DOHH2 (cell line): ENCODE data around the gene HSH2D.
"Not testable (repeated sequence)": the region's sequence is repeated elsewhere in the genome, so short reads cannot be mapped to it uniquely, and the experiment has no call there.

Experiments used
- H3F3A ChIP-seq: fragments of 200-600 bp; sonication (generic), shearing (Covaris generic); 2 replicates; pipeline ENCODE4 v1.6.0; 2016; ENCODE audit warnings: antibody characterized with exemption, mild to moderate bottlenecking; ENCODE audit not compliant: control insufficient read depth, insufficient read depth
- H3K27ac ChIP-seq: fragments of 200-600 bp; sonication (generic); 2 replicates; pipeline ENCODE4 v1.5.1; 2014; ENCODE audit warnings: low read depth, mild to moderate bottlenecking, low read length, moderate library complexity
- H3K27me3 ChIP-seq: fragments of 200-600 bp; sonication (generic); 2 replicates; pipeline ENCODE4 v1.6.1; 2014; ENCODE audit warnings: mild to moderate bottlenecking, low read length, mixed read lengths; ENCODE audit not compliant: control insufficient read depth
- H3K36me3 ChIP-seq: fragments of 200-600 bp; sonication (generic); 2 replicates; pipeline ENCODE4 v1.6.1; 2014; ENCODE audit warnings: mild to moderate bottlenecking, low read length, moderate library complexity, mixed read lengths; ENCODE audit not compliant: control insufficient read depth
- H3K4me1 ChIP-seq: fragments of 200-600 bp; sonication (generic); 2 replicates; pipeline ENCODE4 v1.6.1; 2014; ENCODE audit warnings: mild to moderate bottlenecking, low read length, mixed read lengths; ENCODE audit not compliant: control insufficient read depth
- H3K4me2 ChIP-seq: fragments of 200-600 bp; sonication (generic); 2 replicates; pipeline ENCODE4 v1.6.0; 2014; ENCODE audit warnings: mild to moderate bottlenecking, low read length, moderate library complexity
- H3K4me3 ChIP-seq: fragments of 200-600 bp; sonication (generic); 2 replicates; pipeline ENCODE4 v1.5.1; 2014; ENCODE audit warnings: mild to moderate bottlenecking, low read length, mixed read lengths
- H3K79me2 ChIP-seq: fragments of 200-600 bp; sonication (generic); 2 replicates; pipeline ENCODE4 v1.6.1; 2014; ENCODE audit warnings: mild to moderate bottlenecking, low read length, mixed read lengths; ENCODE audit not compliant: control insufficient read depth
- H3K9me2 ChIP-seq: fragments of 200-600 bp; sonication (generic); replicated peaks from 2 replicates; pipeline ENCODE4 v1.6.1; 2014; ENCODE audit warnings: mild to moderate bottlenecking, low read length, mixed read lengths; ENCODE audit not compliant: control insufficient read depth
- H3K9me3 ChIP-seq: fragments of 200-600 bp; sonication (generic); 2 replicates; pipeline ENCODE4 v1.6.1; 2014; ENCODE audit warnings: antibody characterized with exemption, low read length, mixed read lengths; ENCODE audit not compliant: control insufficient read depth, insufficient read depth
- H4K20me1 ChIP-seq: fragments of 200-600 bp; sonication (generic); 2 replicates; pipeline ENCODE4 v1.6.0; 2014; ENCODE audit warnings: low read depth, mild to moderate bottlenecking, antibody characterized with exemption, low read length, moderate library complexity; ENCODE audit not compliant: control insufficient read depth, insufficient read depth
- EZH2phosphoT487 ChIP-seq: fragments of 200-600 bp; sonication (generic); IDR thresholded peaks from 2 replicates; pipeline ENCODE4 v1.6.1; 2017; ENCODE audit warnings: borderline replicate concordance, mild to moderate bottlenecking, antibody characterized with exemption, low read length, moderate library complexity, mixed read lengths
- TF ChIP-seq, protein P1 (sequence below): fragments of 200-600 bp; sonication (generic); IDR thresholded peaks from one replicate; pipeline ENCODE4 v1.5.1; 2014; ENCODE audit warnings: antibody characterized with exemption, mild to moderate bottlenecking, low read depth, low read length; ENCODE audit not compliant: poor library complexity, severe bottlenecking

HSH2D gene

DNA sequence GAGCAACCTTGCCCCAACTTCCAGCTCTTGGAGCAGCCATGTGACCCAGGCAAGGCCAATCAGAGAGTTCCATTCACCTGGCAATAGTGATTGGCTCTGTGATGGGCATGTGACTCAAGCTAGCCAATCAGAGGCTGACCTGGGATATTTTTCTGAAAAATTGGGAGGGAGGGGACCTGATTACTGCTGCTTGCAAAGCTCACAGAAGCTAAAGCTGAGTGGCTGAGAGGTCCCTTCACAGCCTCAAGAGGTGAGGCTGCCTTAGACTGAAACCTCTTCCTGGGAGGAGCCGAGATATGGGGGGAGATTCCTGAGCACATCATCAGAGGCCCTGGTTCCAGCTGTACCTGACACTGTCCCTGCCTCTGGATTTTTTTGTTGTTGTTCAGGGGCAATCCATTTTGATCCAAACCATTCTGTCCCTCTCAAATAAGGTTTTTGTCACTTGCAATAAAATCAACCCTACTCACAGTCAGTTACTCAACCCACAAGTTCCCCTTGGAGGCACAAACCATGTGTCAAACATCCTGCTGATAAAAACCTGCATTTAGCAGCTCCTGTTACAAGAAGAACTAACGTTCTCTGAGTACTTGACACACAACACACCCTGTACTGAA, 25.1 kb downstream of the HSH2D start:
- Histone ChIP-seq H3K79me2 (no peaks in the 10 kb centered on the region), H3K4me2 (no peak overlapping the region), H3K9me3 (peaks cover 5% of the 10 kb centered on the region; the same call in 1 of the 2 replicates), H3K27me3 (no peaks in the 10 kb centered on the region), H3F3A (no peaks in the 10 kb centered on the region), H3K4me1 (peaks cover 8% of the 10 kb centered on the region), H4K20me1 (no peaks in the 10 kb centered on the region), H3K27ac (no peak overlapping the region), H3K36me3 (no peaks in the 10 kb centered on the region), H3K9me2 (no peaks in the 10 kb centered on the region), H3K4me3 (no peak overlapping the region)
- TF ChIP-seq EZH2phosphoT487: no peak
- TF ChIP-seq, protein P1, sequence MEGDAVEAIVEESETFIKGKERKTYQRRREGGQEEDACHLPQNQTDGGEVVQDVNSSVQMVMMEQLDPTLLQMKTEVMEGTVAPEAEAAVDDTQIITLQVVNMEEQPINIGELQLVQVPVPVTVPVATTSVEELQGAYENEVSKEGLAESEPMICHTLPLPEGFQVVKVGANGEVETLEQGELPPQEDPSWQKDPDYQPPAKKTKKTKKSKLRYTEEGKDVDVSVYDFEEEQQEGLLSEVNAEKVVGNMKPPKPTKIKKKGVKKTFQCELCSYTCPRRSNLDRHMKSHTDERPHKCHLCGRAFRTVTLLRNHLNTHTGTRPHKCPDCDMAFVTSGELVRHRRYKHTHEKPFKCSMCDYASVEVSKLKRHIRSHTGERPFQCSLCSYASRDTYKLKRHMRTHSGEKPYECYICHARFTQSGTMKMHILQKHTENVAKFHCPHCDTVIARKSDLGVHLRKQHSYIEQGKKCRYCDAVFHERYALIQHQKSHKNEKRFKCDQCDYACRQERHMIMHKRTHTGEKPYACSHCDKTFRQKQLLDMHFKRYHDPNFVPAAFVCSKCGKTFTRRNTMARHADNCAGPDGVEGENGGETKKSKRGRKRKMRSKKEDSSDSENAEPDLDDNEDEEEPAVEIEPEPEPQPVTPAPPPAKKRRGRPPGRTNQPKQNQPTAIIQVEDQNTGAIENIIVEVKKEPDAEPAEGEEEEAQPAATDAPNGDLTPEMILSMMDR: no peak

DNA sequence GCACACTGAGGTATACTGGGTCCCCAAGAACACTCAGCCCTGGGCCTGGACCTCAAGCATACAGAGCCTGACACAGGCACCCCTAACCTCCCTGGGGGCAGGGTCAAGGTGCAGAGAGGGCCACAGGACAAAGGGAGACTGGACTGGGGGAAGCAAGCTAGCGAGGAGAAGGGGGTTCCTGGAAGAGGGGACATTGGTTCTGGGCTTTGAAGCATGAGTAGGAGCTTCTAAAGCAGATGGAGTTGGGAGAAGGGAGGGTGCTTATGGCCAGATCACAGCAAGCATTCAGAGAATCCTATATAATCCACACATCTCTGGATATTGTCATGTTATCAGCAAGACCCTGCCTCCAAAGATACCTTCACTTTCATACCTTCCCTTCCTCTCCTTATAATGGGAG, 26.6 kb downstream of the HSH2D start:
- Histone ChIP-seq H3K4me2 (no peak overlapping the region), H3K4me1 (peaks cover 8% of the 10 kb centered on the region)
- no peak for TF ChIP-seq EZH2phosphoT487
- TF ChIP-seq, protein P1: no peak

DNA sequence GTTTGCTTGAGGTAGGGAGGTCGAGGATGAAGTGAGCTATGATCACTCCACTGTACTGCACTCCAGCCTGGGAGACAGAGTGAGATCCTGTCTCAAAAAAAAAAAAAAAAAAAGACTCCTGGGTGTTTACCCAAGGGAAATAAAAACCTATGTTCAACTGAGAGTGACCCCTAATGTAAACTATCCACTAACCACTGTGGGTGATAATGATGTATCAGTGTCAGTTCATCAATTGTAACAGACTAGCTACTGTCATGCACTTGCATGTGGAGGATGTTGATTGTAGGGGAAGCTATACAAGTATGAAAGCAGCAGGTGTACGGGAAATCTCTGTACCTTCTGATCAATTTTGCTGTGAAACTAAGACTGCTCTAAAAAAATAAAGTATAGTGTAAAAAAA, 32.5 kb downstream of the HSH2D start:
- Histone ChIP-seq H3K79me2 (no peaks in the 10 kb centered on the region), H3K9me3 (no peaks in the 10 kb centered on the region), H4K20me1 (no peaks in the 10 kb centered on the region), H3K9me2 (no peaks in the 10 kb centered on the region), H3K27me3 (no peaks in the 10 kb centered on the region), H3K27ac (no peak overlapping the region), H3K36me3 (no peaks in the 10 kb centered on the region), H3K4me3 (no peak overlapping the region), H3K4me2 (no peak overlapping the region), H3K4me1 (peaks cover 5% of the 10 kb centered on the region; the same call in 1 of the 2 replicates), H3F3A (no peaks in the 10 kb centered on the region; the same call in 1 of the 2 replicates)
- TF ChIP-seq, protein P1: no peak
- no peak for TF ChIP-seq EZH2phosphoT487

More for the DNA sequence above, 26.6 kb downstream of the HSH2D start:
- Histone ChIP-seq H3K27me3 (no peaks in the 10 kb centered on the region), H3K9me2 (no peaks in the 10 kb centered on the region), H3K27ac (no peak overlapping the region), H3F3A (no peaks in the 10 kb centered on the region), H3K79me2 (no peaks in the 10 kb centered on the region), H3K36me3 (no peaks in the 10 kb centered on the region), H3K9me3 (peaks cover 5% of the 10 kb centered on the region; the same call in 1 of the 2 replicates), H4K20me1 (no peaks in the 10 kb centered on the region), H3K4me3 (no peak overlapping the region)

DNA sequence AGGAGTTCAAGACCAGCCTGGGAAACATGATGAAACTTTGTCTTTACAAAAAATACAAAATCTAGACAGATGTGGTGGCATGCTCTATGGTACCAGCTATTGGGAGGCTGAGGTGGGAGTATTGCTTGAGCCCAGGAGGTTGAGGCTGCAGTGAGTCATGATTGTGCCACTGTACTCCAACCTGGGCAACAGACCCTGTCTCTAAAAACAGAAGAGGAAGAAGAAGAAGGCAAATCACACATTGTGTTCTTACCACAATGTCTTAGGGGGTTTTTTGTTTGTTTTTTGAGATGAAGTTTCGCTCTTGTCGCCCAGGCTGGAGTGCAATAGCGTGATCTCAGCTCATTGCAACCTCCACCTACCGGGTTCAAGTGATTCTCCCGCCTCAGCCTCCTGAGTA, 35.4 kb downstream of the HSH2D start:
- H3F3A ChIP-seq, H3K36me3 ChIP-seq, H3K4me3 ChIP-seq, H3K27ac ChIP-seq, H3K27me3 ChIP-seq, H3K9me3 ChIP-seq, H4K20me1 ChIP-seq, H3K4me2 ChIP-seq, H3K9me2 ChIP-seq, H3K79me2 ChIP-seq: not testable (repeated sequence)
- H3K4me1 ChIP-seq: peaks cover 24% of the 10 kb centered on the region
